Fibroblast of pulmonary artery (primary cell): ENCODE data around the gene ST3GAL3.
"Not testable (repeated sequence)": the region's sequence is repeated elsewhere in the genome, so short reads cannot be mapped to it uniquely, and the experiment has no call there.

Experiments used
- DNase-seq: peaks from one replicate; pipeline ENCODE4 v3.0.0-alpha.2; 2010; ENCODE audit warnings: low read depth
- H3K4me3 ChIP-seq: replicated peaks from 2 replicates; pipeline ENCODE4 v1.5.1; 2011; ENCODE audit warnings: low read depth, mild to moderate bottlenecking, control low read depth, low read length, moderate library complexity
- TF ChIP-seq, protein P1 (sequence below): IDR thresholded peaks from 2 replicates; pipeline ENCODE4 v1.5.1; 2011; ENCODE audit warnings: mild to moderate bottlenecking, control low read depth, low read length, inconsistent platforms; ENCODE audit errors: missing control alignments

The ST3GAL3 gene

DNA sequence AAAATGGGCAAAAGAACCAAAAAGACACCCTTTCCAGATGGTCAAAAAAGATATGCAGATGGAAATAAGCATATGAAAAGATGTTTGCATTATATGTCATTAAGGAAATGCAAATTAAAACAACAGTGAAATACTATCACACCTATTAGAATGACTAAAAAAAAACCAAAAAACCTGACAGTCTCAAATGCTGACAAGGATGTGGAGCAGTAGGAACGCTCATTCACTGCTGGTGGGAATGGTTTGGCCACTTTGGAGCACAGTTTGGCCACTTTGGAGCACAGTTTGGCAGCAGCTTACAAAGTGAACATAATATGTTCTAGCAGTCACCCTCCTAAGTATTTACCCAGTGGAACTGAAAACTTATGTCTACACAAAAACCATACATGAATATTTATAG, 121.2 kb downstream of the ST3GAL3 start:
- DNase-seq: no peak
- TF ChIP-seq, protein P1, sequence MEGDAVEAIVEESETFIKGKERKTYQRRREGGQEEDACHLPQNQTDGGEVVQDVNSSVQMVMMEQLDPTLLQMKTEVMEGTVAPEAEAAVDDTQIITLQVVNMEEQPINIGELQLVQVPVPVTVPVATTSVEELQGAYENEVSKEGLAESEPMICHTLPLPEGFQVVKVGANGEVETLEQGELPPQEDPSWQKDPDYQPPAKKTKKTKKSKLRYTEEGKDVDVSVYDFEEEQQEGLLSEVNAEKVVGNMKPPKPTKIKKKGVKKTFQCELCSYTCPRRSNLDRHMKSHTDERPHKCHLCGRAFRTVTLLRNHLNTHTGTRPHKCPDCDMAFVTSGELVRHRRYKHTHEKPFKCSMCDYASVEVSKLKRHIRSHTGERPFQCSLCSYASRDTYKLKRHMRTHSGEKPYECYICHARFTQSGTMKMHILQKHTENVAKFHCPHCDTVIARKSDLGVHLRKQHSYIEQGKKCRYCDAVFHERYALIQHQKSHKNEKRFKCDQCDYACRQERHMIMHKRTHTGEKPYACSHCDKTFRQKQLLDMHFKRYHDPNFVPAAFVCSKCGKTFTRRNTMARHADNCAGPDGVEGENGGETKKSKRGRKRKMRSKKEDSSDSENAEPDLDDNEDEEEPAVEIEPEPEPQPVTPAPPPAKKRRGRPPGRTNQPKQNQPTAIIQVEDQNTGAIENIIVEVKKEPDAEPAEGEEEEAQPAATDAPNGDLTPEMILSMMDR: no peak

DNA sequence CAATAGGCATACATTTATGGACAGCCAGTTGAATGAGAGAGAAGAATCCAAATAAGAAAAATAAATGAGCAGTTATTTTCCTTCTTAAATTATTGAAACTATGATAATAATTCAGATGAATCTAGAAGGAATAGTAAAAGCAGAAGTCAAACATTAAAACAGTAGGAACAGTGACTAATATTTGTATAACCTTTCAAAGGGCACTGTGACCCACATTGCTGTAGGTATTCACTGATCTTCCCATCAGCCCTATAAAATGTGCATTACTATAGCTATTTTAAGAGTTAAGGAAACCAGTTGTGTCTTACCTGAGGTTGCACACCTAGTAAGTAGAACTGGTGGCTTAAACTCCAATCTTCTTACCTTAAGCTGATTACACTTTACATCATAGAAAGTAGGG, 123.5 kb downstream of the ST3GAL3 start:
- no peak overlapping the region for H3K4me3 ChIP-seq
- TF ChIP-seq, protein P1: no peak
- no peak for DNase-seq

More for the DNA sequence above, 121.2 kb downstream of the ST3GAL3 start:
- H3K4me3 ChIP-seq: no peak overlapping the region

DNA sequence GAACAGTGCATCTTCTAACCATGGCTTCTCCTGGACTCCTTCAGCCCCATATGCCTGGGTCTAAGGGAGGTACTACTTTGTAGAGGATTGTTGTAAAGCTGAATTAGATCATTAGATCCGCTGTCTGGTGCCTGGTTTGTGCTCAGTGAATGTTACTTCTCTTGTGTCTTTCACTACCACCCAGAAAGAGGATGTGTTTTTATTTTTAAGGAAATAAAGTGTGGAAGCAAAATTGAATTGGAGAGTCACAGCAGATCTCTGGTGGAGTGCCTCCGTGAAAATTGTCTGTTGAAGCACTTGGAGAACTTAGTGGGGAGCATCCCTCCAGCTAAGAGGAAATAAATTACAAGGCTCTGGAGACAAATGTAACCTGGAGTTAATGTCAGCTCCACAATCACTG, 124.5 kb downstream of the ST3GAL3 start:
- no peak overlapping the region for H3K4me3 ChIP-seq
- TF ChIP-seq, protein P1: no peak
- DNase-seq: no peak

DNA sequence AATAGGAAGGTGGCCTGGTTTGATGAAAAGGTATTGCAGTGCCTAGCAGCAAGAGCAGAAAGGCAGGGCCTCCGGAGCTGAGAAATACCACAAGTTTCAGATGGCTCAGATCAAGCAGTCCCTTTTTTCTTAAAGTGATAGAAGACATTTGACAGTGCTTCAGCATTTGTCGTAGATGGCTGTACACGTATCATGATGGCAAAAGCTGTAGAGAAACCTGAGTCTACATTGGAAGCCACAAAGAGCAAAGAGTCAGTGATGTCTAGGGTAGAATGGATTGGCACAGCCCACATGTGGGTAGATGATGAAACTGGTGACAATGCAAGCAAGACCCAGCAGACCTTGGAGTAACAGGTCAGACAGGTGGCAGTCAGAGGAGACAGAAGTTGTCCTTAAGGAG, 124.9 kb downstream of the ST3GAL3 start:
- H3K4me3 ChIP-seq: no peak overlapping the region
- no peak for DNase-seq
- TF ChIP-seq, protein P1: no peak

DNA sequence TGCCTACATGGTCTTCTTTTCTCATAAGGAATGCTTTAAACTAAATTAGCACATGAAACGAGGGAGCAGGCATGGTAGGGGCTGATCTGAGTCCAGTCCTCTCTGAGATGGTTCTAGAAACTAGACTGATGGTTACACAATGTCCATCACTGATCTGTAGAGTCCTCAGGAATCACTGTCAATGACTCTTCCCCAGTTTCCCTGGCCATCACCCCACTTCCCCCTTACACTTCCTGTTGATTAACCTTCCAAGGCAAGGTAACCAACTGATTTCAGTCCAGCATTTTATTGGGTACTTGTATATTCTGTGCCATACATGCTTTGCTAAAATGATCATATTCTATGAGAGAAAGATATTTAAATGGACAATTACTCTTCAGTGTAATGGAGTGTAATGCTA, 125.7 kb downstream of the ST3GAL3 start:
- TF ChIP-seq, protein P1: no peak
- DNase-seq: no peak
- H3K4me3 ChIP-seq: no peak overlapping the region

DNA sequence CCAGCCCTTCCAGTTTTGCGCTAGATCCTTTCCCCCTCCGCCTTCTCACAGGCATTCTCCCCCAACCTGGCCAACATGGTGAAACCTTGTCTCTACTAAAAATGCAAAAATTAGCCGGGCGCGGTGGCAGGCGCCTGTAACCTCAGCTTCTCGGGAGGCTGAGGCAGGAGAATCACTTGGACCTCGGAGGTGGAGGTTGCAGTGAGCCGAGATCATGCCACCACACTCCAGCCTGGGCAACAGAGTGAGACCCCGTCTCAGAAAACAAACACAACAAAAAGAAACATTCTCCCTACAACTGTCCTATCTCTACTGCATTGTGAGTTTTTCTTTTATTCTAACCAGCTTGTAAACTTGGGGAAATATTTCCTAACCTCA, 126.6 kb downstream of the ST3GAL3 start:
- not testable (repeated sequence) for DNase-seq, H3K4me3 ChIP-seq

DNA sequence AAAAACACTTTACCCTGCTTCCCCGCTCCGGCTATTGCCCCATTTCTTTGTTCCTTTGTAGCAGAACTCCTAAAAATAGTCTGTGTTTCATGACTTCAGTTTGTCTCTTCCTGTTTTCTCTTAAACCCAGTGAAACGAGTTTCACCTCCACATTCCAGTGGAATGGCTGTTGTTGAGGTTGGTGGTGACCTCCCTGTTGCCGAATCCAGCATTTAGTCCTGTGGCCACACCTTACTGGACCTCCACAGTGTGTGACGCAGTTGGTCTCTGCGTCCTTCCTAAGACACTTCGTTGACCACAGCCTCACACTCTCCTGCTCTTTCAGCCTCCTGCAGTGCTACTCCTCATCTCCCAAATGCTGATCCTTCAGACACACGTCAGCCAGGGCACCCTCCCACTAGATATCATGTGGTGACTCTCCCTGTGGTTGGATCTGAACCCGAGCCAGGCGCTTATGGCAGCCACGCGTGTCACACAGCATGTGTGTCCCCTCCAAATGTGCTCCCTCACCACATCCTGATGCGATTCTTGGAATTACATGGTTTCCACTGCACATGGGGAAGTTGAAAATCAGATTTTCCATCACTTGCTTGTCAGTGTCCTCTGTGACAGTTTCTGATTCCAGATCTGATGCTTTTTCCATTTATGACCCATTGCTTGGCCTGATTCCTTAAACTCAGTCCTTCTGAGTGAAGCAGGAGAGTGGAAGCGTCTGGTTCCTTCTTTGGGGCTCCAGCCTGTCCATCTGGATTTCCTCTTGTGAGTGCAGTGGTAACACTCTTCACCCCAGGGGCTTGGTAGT, 127.1 kb downstream of the ST3GAL3 start:
- TF ChIP-seq, protein P1: no peak
- H3K4me3 ChIP-seq: no peak overlapping the region
- DNase-seq: peak; percentile 60
